IMR-90 (cell line): Measurements from ENCODE around the gene ESR2. TPM values are rescaled to one million over a fixed set of nuclear protein-coding genes. Genes with fewer than 3 reads are reported as not detected.

Experiments used
- ATAC-seq: fragments of 200-7000 bp; cut with Tn5 transposase; 2 replicates; pipeline ENCODE4 v1.9.1; 2020; ENCODE audit warnings: low read depth, mild to moderate bottlenecking, moderate library complexity
- BruUV-seq: library from RNA; stranded (reverse); fragments of 400-500 nt; replicated peaks from 2 replicates; lab custom pipeline; 2021; lab: Mats Ljungman, UMichigan
- CTCF ChIA-PET: fragments of 300-600 bp; formaldehyde crosslinking; extraction: SDS; loops from one replicate; lab custom pipeline; 2021; ENCODE audit warnings: antibody characterized with exemption; lab: Yijun Ruan, JAX
- POLR2A ChIA-PET: fragments of 300-600 bp; sonication (Branson Sonifier 250); formaldehyde crosslinking; loops from one replicate; lab custom pipeline; 2022; ENCODE audit warnings: antibody characterized with exemption; ENCODE audit not compliant: unreplicated experiment; lab: Charles Lee
- DNase-seq: peaks from one replicate; pipeline ENCODE4 v3.0.0; 2013
- H2AFZ ChIP-seq: replicated peaks from 2 replicates; pipeline ENCODE3; 2013; ENCODE audit warnings: low read length, mild to moderate bottlenecking; ENCODE audit not compliant: poor library complexity
- H2AK5ac ChIP-seq: 2 replicates; pipeline ENCODE4 v1.6.1; 2013; ENCODE audit warnings: low read depth, low read length, inconsistent platforms
- H2AK9ac ChIP-seq: replicated peaks from 2 replicates; pipeline ENCODE3; 2013; ENCODE audit warnings: mild to moderate bottlenecking, low read depth, low read length, moderate library complexity; ENCODE audit not compliant: poor library complexity
- H2BK120ac ChIP-seq: 2 replicates; pipeline ENCODE4 v1.6.1; 2013; ENCODE audit warnings: low read depth, low read length, inconsistent platforms
- H2BK15ac ChIP-seq: 3 replicates; pipeline ENCODE4 v1.6.1; 2013; ENCODE audit warnings: low read depth, low read length, inconsistent platforms
- H2BK20ac ChIP-seq: 2 replicates; pipeline ENCODE4 v1.6.1; 2013; ENCODE audit warnings: low read depth, mild to moderate bottlenecking, inconsistent platforms, low read length, moderate library complexity
- H2BK5ac ChIP-seq: 2 replicates; pipeline ENCODE4 v1.6.1; 2013; ENCODE audit warnings: mild to moderate bottlenecking, low read depth, low read length, inconsistent platforms; ENCODE audit not compliant: poor library complexity, severe bottlenecking
- H3K14ac ChIP-seq: replicated peaks from 2 replicates; pipeline ENCODE4 v1.6.1; 2013; ENCODE audit warnings: low read depth, low read length, inconsistent platforms
- H3K18ac ChIP-seq: 2 replicates; pipeline ENCODE4 v1.6.1; 2013; ENCODE audit warnings: low read depth, low read length, control low read depth
- H3K23ac ChIP-seq: 2 replicates; pipeline ENCODE4 v1.6.1; 2013; ENCODE audit warnings: low read depth, low read length, inconsistent platforms
- H3K27ac ChIP-seq: 2 replicates; pipeline ENCODE4 v1.5.1; 2013; ENCODE audit warnings: mild to moderate bottlenecking, control low read depth, low read length; ENCODE audit not compliant: insufficient read depth
- H3K27me3 ChIP-seq: 2 replicates; pipeline ENCODE4 v1.6.1; 2013; ENCODE audit warnings: low read length; ENCODE audit not compliant: control insufficient read depth, insufficient read depth
- H3K36me3 ChIP-seq: 2 replicates; pipeline ENCODE4 v1.6.1; 2013; ENCODE audit warnings: low read length, mixed read lengths; ENCODE audit not compliant: control insufficient read depth, insufficient read depth
- H3K4ac ChIP-seq: 2 replicates; pipeline ENCODE4 v1.6.1; 2013; ENCODE audit warnings: low read depth, low read length, inconsistent platforms
- H3K4me1 ChIP-seq: 2 replicates; pipeline ENCODE4 v1.6.1; 2013; ENCODE audit warnings: low read length, mixed read lengths; ENCODE audit not compliant: control insufficient read depth, insufficient read depth
- H3K4me2 ChIP-seq: 2 replicates; pipeline ENCODE4 v1.6.1; 2013; ENCODE audit warnings: low read depth, mild to moderate bottlenecking, control low read depth, low read length, moderate library complexity
- H3K4me3 ChIP-seq: 2 replicates; pipeline ENCODE4 v1.5.1; 2013; ENCODE audit warnings: low read depth, mild to moderate bottlenecking, control low read depth, low read length, moderate library complexity; ENCODE audit not compliant: insufficient read depth
- H3K56ac ChIP-seq: 2 replicates; pipeline ENCODE4 v1.6.1; 2013; ENCODE audit warnings: low read length, inconsistent platforms; ENCODE audit not compliant: insufficient read depth; ENCODE audit errors: extremely low read depth
- H3K79me1 ChIP-seq, 2 experiments: 2 replicates each; pipeline ENCODE4 v1.6.1; 2013; ENCODE audit warnings: low read length in 2 of 2, inconsistent platforms in 1 of 2, low read depth in 1 of 2
- H3K9ac ChIP-seq: 2 replicates; pipeline ENCODE4 v1.6.1; 2013; ENCODE audit warnings: low read depth, low read length, control low read depth
- H3K9me1 ChIP-seq: 2 replicates; pipeline ENCODE4 v1.6.1; 2013; ENCODE audit warnings: low read length, inconsistent platforms; ENCODE audit not compliant: insufficient read depth
- H3K9me3 ChIP-seq: 2 replicates; pipeline ENCODE4 v1.6.1; 2013; ENCODE audit warnings: low read length; ENCODE audit not compliant: control insufficient read depth, insufficient read depth
- H4K20me1 ChIP-seq: 2 replicates; pipeline ENCODE4 v1.6.1; 2013; ENCODE audit warnings: low read length, inconsistent platforms; ENCODE audit not compliant: insufficient read depth
- H4K5ac ChIP-seq: 2 replicates; pipeline ENCODE4 v1.6.1; 2013; ENCODE audit warnings: mild to moderate bottlenecking, low read depth, low read length, control low read depth
- H4K8ac ChIP-seq, 2 experiments: 2 replicates each; pipeline ENCODE4 v1.6.1; 2013; ENCODE audit warnings: low read depth in 2 of 2, low read length in 2 of 2, control low read depth in 1 of 2, inconsistent platforms in 1 of 2
- H4K91ac ChIP-seq: 2 replicates; pipeline ENCODE4 v1.6.1; 2013; ENCODE audit warnings: low read depth, low read length, inconsistent platforms; ENCODE audit not compliant: insufficient read depth
- CEBPB ChIP-seq: IDR thresholded peaks from 2 replicates; pipeline ENCODE4 v1.6.1; 2012; ENCODE audit warnings: low read depth, low read length, improper control_type of control experiment
- FOS ChIP-seq: fragments of 150-350 bp; IDR thresholded peaks from 2 replicates; pipeline ENCODE4 v1.6.1; 2016; ENCODE audit warnings: low read depth, low read length
- MAFK ChIP-seq: IDR thresholded peaks from 2 replicates; pipeline ENCODE4 v1.6.1; 2012; ENCODE audit warnings: low read depth, low read length, improper control_type of control experiment
- MAZ ChIP-seq: IDR thresholded peaks from 2 replicates; pipeline ENCODE4 v1.6.1; 2012; ENCODE audit warnings: low read depth, mild to moderate bottlenecking, low read length, improper control_type of control experiment, moderate library complexity, borderline replicate concordance
- POLR2A ChIP-seq: IDR thresholded peaks from 2 replicates; pipeline ENCODE4 v1.6.1; 2012; ENCODE audit warnings: mild to moderate bottlenecking, low read depth, low read length
- RCOR1 ChIP-seq: IDR thresholded peaks from 2 replicates; pipeline ENCODE4 v1.6.1; 2012; ENCODE audit warnings: mild to moderate bottlenecking, low read length, improper control_type of control experiment; ENCODE audit not compliant: insufficient replicate concordance
- RFX5 ChIP-seq: IDR thresholded peaks from 2 replicates; pipeline ENCODE4 v1.8.0; 2012; ENCODE audit warnings: low read depth, mild to moderate bottlenecking, low read length, moderate library complexity
- WGBS, 2 experiments: methylation state at CpG; one replicate each; pipeline versions ENCODE4 v1.1.5 to v1.1.7; 2013; ENCODE audit warnings: missing lambda C conversion rate in 2 of 2; ENCODE audit not compliant: insufficient read length in 1 of 2; ENCODE audit errors: extremely low coverage in 2 of 2; 5-methylcytosine and 5-hydroxymethylcytosine counted together
- dilution Hi-C: fragments of 300-500 bp; cut with HindIII; formaldehyde crosslinking; loops from one replicate; pipeline ENCODE4 v1.14.3; 2018; ENCODE audit warnings: low sequenced_read_pairs; ENCODE audit not compliant: unreplicated experiment
- in situ Hi-C: fragments of 300-500 bp; cut with MboI; formaldehyde crosslinking; loops from 3 replicates; pipeline ENCODE4 v1.14.3; 2019; ENCODE audit warnings: low sequenced_read_pairs, inconsistent platforms, mixed read lengths
- intact Hi-C: fragments of 100-400 bp; cut with micrococcal nuclease; formaldehyde crosslinking; loops from 2 replicates; pipeline ENCODE4 v1.10.0; 2022
- polyA plus RNA-seq, 3 experiments: library from polyadenylated mRNA; depleted of rRNA; stranded (reverse); fragments of >200 nt; gene quantifications; 2 replicates each; pipeline ENCODE4 v1.2.3, GENCODE V29; 2012; ENCODE audit warnings: low replicate concordance in 1 of 3
- total RNA-seq: library from RNA; depleted of rRNA; stranded (reverse); fragments of >200 nt; gene quantifications from 2 replicates; pipeline ENCODE4 v1.2.3, GENCODE V29; 2012

Gene ESR2
- total and polyA plus RNA-seq, 2 of the 4 experiments (the other 2 are of a cell fraction), result under 0.01 to 0.03 TPM

DNA sequence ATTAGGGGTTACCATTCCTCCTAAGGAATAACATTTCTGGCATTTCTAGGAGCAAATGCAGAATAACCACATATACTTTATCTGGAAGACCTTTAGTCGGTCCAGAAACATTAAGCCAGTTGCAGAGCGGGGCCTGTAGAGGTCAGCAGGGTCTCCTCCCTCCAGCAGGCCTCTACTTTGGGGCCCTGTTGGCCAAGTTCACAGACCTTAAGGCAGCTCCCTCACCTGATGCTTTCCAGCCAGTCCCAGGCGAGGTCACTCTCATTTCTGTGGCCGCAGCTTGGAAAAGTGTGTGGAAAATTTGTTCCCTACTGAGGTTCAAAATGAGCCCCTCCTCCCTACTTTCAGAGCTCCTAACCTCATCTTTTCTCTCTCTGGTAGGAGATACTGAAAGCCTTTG, 74.1 kb downstream of the ESR2 start:
- H3K9me1 ChIP-seq, result peaks cover 8% of the 10 kb centered on the region; the same call in 1 of the 2 replicates
- no peaks in the 10 kb centered on the region for H3K79me1 ChIP-seq
- no peak overlapping the region for H3K9ac ChIP-seq
- intact Hi-C loops (no loop called here), dilution Hi-C loops (no loop called here), in situ Hi-C loops (no loop called here)
- no peak overlapping the region for H3K27ac ChIP-seq
- no peaks in the 10 kb centered on the region for H3K27me3 ChIP-seq
- no peak overlapping the region for H2BK5ac ChIP-seq
- H3K56ac ChIP-seq, result no peak overlapping the region
- no TSS peak for BruUV-seq
- no peak overlapping the region for H2BK120ac ChIP-seq
- 100% methylated on average over 1 of the region's 4 CpGs; no CpG with 5 or more reads in 1 of the 2 experiments for WGBS, 2 experiments
- H3K9me3 ChIP-seq, result no peaks in the 10 kb centered on the region
- H2AFZ ChIP-seq, result no peak overlapping the region
- no peak overlapping the region for H3K14ac ChIP-seq
- H4K91ac ChIP-seq, result no peak overlapping the region
- no peak overlapping the region for H3K18ac ChIP-seq
- H3K4me3 ChIP-seq, result no peak overlapping the region
- H2AK9ac ChIP-seq, result no peak overlapping the region
- H4K5ac ChIP-seq, result no peak overlapping the region
- ChIA-PET CTCF (no interaction called here), POLR2A (no interaction called here)
- H3K23ac ChIP-seq, result no peak overlapping the region
- H4K8ac ChIP-seq, result no peak overlapping the region
- DNase-seq (no peak), ATAC-seq (no peak)
- H2BK20ac ChIP-seq, result no peak overlapping the region
- H3K4me1 ChIP-seq, result no peaks in the 10 kb centered on the region
- TF ChIP-seq RFX5, result no peak
- no peak for TF ChIP-seq POLR2A
- TF ChIP-seq CEBPB, result no peak
- TF ChIP-seq FOS, result no peak
- no peak for TF ChIP-seq MAFK
- TF ChIP-seq RCOR1, result no peak
- no peak for TF ChIP-seq MAZ
- no peak overlapping the region for H2AK5ac ChIP-seq
- no peaks in the 10 kb centered on the region for H4K20me1 ChIP-seq
- no peak overlapping the region for H2BK15ac ChIP-seq
- no peak overlapping the region for H3K4me2 ChIP-seq
- H3K4ac ChIP-seq, result no peak overlapping the region
- peaks cover 12% of the 10 kb centered on the region; the same call in 1 of the 2 replicates for H3K36me3 ChIP-seq
